NCI-H1105 (cell line): ENCODE results near the gene TRIOBP.
"Not testable (repeated sequence)": the region's sequence is repeated elsewhere in the genome, so short reads cannot be mapped to it uniquely, and the experiment has no call there.

Experiments used
- DNase-seq: peaks from one replicate; lab custom pipeline; 2025; lab: John Stamatoyannopoulos, UW

The TRIOBP gene

DNA sequence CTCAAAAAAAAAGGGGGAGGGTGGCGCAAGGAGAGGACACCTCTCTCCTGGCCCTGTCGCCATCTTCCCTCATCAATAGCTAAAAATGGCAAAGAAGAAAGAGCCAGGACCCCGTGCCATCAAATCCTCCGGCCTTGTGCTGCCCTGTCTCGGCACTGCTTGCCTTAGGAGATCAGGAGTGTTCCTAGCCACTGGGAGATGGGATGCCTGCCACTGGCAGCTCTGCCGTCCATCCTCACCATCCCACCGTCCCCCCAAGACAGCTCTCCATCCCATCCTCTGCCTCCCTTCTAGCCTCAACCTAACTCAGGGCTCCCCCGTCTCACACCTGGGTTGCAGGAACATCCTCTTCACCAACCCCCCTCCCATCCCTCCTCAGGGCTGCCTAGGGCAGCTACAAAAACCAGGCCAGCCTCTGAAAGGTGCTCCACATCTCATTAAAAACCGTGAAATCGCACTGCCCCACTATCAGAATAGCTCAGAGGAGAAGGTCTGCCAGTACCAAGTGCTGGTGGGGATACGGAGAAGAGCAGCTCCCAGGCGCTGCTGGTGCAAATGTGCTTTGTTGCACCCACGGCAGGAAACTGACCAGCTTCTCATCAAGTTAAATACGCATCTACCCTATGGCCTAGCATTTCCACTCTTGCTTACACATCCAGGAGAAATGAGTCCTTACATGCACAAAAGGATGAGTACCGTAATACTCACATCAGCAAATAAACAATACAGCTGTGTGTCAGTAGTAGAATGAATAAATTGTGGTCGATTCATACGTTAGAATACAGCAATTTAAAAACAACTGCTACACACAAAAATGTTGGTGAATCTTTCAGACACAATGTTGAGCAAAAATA is 79.2 kb downstream of the TRIOBP start:
- no peak for DNase-seq

DNA sequence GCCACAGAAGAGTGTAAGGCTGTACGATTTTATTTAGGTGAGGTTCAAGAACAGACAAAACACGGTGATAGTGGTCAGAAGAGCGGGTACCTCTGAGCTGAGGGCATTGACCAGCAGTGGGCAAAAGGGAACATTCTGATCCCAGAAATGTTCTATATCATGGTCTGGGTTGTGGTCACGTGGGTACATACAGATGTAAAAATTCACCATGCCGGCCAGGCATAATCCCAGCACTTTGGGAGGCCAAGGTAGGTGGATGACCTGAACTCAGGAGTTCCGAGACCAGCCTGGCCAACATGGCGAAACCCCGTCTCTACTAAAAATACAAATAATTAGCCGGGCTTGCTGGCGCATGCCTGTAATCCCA is 79.8 kb downstream of the TRIOBP start:
- no peak for DNase-seq

DNA sequence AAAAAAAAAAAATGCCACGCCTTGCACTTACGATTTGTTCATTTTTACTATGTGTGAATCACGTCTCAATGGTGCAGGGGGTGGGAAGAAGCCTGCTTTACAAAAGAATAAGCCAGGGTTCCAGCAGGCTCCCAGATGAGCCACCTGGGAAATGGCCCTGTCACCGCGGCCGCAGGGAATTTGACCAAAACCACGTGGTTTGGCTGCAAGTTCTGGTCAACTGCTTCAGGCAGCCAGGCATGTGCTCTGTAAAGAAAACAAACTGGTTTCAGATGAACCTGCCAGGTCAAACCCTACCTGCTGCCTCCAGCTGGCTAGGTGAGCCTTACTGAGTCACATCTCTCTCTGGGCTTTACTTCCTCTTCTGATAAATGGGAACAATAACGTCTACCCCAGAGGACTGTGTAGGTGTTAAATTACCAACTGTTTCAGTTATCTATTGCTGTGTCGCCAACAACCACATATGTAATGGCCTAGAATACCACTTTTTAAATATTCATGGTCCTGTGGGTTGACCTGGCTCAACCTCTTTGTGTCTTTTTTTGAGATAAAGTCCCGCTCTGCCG is 80.4 kb downstream of the TRIOBP start:
- no peak for DNase-seq

DNA sequence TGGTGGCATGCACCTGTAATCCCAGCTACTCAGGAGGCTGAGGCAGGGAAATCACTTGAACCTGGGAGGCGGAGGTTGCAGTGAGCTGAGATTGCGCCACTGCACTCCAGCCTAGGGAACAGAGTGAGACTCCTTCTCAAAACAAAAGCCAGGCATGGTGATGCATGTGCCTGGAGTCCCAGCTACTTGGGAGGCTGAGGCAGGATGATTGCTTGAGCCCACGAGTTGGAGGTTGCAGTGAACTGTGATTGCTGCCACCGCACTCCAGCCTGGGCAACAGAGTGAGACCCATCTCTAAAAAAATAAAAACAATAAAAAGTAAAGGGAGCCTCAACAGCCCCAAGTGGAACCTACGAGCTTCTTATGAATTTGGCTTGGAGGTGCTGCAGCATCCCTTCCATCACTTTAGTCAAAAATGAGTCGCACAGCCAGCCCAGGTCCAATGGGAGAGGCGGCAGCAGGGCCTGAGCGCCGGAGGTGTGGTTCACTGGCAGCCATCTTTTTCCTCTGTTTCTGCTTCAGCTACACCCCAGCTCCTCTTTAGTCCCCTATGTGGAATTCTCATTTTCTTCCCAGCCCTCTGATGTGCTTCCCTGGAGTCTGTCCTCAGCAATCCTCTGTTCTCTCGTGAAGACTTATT is 81.6 kb downstream of the TRIOBP start:
- DNase-seq, result no peak

DNA sequence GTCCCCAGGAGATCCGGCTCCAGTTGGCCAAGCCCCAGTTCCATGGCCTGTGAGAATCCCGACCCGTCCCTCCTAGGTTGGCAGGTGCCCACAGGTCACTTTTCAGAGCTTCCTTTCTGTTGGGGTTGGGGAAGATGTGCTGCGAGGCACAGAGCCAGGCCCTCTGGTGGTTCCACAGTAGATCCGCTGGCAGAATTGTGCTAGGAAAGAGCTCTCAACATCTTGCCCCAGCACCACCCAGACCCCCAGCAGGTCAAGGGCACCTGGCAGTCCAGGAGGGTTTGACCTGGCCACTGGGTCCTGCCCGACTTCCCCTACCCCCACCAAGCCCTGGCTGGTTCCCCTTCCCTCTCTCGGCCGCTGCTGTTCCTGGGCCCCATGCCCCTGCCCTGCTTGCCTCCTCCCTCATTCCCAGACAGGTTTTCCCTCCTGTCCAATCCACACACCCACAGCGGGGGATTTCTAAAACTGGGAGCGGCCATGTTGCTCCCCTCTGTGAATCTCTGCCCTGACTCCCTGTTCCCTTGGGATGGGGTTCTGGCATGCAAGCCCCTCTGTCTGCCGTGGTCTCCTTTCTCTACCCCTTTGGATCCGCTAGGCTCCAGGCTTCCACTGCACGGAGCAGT is 84.7 kb downstream of the TRIOBP start:
- DNase-seq, result no peak

DNA sequence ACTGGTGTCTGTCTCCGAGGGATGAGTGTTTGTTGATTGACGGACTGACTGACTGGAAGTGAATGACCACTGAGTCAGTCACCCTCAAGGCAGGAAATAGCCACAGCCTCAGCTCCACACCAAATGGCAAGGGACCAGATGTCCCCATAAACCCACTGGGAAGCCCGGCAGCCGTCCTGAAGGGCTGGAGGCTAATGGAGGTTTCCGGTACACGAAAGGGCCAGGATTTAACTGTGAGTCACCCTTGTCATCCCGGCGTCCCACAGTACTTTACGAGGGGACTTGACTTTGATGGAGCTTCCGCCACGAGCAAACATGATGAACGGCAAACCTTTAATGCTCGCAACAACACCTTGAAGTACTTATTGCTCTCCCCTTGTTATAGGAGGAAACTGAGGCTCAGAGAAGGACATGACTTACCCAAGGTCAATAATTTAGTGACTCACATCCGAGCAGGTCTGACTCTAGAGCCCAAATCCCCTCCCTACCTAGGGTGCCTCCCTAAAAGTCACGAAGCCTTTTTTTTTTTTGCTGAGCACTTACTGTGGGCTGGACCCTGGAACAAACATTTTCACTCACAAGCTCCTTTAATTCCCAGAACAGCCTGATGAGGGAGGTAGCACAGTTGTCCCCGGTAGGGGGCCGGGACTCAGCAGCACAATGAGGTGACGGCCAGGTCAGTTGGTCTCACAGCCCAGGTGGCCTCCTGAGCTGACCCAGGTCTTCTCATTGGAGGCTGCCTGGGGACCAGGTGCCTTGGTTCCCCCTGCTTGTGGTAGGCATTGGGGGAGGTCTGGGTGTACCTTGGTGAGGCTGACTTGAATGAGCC is 85.7 kb downstream of the TRIOBP start:
- DNase-seq, result no peak

DNA sequence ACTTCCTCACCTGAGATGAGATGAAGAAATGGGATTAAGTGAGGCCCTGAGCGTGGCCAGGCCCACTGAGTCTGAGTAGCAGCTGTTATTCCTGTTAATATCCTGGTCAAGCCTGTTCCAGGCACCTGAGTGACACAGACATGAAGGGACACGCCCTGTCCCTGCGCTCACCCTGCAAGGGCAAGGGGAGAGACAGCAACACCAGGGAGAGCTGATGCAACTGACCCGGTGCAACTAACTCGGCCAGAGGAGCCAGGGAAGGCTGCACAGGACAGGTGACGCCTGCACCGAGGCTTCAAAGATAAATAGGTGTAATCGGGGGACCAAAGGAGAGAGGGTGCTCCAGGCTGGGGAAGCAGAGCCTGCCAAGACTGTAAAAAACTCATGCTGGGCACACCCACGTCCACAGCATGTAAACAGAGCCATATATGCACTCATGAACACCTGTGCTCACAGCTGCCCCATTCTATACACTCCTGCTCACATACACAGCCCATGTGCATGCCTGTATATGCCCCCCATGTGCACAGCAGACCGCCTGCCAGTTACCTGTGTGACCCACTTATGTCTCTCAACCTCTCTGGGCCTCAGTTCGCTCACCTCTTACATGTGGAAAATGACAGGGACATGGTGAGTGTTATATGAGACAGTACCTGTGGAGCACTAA is 88.1 kb downstream of the TRIOBP start:
- DNase-seq, result no peak

DNA sequence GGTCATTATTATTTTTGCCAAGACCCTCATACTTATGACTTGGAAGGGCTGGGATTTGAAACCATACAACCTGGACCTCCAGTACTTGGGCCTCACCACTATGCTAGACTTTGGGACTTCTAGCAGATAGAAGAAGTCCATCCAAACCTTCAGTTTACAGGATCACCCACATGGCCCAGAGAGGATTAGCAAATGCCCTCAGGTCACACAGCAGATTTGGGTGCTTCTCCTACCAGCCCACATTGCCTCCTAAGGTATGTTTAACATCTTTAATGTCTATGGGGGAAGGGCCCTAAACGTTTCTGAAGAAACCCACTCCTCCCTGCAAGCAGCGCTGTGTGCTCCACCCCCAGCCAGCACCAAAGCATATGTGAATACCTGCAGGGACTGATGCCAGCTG is 93.4 kb downstream of the TRIOBP start:
- DNase-seq, result no peak

DNA sequence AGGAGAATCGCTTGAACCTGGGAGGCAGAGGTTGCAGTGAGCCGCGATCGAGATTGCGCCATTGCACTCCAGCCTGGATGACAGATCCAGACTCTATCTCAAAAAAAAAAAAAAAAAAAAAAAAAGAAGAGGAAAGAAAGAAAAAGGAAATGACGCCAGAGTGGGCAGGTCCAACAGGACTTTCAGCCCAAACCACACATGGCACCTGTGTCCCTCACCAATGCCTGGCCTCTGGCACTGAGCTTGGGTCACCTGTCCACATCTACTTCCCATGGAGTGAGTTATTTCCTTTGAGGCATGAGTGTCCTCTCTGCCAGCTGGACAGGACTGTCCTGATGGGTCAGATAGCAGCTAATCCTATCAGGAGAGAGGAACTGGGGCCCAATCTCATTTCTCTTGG is 95.6 kb downstream of the TRIOBP start:
- no peak for DNase-seq

DNA sequence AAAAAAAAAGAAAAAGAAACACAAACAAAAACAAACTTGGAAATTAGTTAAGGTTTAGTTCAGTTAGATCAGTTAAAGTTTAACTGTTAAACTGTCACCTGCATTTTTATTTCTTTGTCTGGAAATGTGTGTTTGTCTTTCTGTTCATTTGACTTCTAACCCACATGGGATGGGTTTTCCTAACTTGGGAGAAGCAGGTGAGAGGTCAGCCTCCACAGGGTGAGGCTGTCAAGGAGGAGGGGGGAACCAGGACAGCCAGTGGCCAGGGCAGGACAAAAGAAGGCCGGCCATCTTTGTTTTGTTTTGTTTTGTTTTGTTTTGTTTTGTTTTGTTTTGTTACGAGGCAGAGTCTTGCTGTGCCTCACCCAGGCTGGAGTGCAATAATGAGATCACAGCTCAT is 97.5 kb downstream of the TRIOBP start:
- no peak for DNase-seq

DNA sequence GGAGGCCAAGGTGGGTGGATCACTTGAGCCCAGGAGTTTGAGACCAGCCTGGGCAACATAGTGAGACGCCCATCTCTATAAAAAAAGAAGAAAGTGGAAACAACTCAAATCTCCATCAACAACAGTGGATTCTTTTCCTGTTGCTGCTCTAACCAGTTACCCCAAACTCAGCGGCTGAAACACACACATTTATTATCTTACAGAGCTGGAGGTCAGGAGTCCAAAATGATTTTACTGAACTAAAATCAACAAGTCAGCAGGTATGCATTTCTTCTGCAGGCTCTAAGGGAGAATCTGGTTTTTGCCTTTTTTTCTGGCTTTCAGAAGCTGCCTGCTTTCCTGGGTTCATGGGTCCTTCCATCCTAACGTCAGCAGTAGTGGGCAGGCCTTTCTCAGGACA is 99.2 kb downstream of the TRIOBP start:
- no peak for DNase-seq

DNA sequence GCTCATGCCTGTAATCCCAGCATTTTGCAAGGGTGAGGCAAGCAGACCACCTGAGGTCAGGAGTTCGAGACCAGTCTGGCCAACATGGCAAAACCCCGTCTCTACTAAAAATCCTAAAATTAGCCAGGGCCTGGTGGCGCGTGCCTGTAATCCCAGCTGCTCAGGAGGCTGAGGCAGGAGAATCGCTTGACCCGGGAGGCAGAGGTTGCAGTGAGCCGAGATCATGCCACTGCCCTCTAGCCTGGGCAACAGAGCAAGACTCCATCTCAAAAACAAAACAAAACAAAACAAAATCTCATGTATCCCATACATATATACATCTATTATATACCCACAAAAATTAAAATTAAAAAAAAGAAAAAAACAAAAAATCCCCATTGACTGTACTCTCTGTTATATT is 100.4 kb downstream of the TRIOBP start:
- not testable (repeated sequence) for DNase-seq

DNA sequence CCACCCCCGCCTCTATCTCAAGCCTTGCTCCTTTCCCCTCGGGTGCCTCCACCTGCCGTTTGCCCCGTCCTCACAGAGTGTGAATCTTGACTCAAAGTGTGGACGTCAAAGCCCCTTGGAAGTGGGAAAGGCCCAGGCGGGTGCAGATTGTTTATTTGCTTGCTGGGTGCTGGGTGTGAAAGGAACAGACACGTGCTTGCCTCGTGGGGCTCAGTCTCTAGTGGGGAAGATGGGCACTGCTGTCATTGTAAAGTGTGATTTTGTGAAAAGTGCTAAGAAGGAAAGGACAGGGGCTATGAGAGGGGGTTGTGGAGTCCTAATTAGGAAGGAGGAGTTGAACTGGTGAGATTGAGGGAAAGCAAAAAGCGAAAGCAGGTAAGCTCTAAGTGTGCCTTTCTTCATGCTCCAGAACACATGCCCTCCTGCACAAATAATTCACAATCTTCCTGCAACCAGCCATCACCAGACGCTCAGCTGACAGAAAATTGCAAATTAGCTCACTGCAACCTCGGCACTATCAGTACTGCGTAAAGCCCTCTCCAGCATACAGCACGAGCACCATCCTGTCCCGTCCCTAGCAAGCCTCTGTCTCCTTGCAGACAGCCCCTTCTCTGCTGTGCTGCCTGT is 101.1 kb downstream of the TRIOBP start:
- DNase-seq, result no peak

DNA sequence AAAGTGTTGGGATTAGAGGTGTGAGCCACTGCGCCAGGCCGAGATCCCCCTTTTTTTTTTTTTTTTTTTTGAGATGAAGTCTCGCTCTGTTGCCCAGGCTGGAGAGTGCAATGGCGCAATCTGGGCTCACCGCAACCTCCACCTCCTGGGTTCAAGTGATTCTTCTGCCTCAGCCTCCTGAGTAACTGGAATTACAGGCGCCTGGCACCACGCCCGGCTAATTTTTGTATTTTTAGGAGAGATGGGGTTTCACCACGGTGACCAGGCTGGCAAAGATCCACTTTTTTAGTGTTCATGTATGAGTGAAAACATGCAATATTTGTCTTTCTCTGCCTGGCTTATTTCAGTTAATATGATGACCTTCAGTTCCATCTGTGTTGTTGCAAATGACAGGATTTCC is 103.1 kb downstream of the TRIOBP start:
- DNase-seq, result not testable (repeated sequence)

DNA sequence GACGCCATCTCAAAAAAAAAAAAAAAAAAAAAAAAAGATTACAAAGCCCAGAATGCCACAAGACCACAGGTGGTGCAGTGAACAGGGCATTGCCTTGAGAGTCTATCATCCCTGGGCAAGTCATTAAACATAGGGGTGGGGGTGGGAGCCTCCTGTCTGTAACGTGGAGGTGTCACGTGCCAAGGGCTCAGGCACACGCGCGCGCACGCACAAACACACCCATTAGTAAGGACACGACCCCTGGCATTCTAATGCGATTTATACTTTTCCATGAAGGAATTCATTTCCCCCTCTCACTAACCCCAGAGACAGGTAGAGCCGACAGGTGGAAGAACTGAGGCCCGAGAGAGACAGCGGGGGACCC is 105.1 kb downstream of the TRIOBP start:
- no peak for DNase-seq

DNA sequence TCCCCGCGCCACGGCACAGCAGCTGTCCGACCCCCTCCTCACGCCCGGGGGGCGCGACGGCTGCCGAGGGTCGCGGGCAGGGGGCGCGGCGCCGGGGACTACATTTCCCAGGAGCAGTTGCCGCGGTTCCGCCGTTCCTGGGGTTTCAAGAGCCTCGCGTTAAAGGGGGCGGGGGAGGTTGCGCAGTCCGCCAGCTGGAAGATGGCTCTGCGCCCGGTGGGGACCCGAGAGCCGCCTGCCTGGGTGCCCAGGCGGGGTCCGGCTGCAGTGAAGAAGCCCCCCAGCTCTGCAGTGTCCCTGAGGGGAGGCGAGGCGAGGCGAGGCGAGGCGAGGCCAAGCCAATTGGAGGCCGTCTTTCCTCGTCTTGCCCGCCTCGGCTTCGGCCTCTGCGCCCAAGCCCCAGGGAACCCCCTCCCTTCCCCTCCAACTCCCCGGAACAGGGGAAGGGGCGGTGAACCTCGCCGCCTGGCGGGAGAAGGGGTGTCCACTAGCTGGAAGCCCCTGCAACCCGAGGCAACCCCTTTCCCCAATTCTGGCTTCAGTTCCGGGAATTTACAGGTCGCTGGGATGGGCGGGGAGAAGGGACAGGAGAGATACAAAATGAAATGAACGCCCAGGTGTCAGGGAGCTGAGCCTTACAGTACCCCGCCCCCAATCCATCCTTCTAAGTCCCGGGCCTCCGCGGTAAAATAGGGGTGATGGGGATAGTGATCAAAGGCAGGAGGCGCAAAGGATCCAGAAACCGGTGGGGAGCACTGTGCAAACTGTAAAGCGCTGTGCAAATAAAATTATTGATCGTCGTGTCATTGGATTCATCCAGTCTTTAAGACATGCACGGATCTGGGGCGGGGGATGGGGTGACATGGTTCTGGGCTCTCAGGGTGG is 105.7 kb downstream of the TRIOBP start:
- peak; percentile 55 for DNase-seq

DNA sequence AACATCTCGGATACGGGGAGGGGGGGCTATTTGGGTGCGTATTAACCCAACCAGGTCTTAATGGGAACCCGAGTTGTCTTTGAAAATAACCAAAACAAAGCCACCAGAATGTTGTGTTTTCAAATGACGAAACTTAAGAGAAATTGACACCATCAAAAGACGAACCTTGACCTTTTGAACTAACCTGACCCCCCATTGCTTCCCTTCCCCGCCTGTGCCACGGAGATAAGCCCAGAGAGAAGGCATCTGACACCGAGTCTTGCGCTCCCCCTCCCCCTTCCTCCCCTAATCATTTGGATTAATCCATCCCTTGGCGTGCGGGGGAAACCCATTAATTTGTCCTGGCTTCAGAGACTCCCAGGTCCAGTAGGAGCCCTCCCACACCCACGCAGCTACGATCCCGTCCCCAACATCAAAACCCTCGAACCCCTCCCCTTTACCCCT is 106.4 kb downstream of the TRIOBP start:
- DNase-seq, result no peak

DNA sequence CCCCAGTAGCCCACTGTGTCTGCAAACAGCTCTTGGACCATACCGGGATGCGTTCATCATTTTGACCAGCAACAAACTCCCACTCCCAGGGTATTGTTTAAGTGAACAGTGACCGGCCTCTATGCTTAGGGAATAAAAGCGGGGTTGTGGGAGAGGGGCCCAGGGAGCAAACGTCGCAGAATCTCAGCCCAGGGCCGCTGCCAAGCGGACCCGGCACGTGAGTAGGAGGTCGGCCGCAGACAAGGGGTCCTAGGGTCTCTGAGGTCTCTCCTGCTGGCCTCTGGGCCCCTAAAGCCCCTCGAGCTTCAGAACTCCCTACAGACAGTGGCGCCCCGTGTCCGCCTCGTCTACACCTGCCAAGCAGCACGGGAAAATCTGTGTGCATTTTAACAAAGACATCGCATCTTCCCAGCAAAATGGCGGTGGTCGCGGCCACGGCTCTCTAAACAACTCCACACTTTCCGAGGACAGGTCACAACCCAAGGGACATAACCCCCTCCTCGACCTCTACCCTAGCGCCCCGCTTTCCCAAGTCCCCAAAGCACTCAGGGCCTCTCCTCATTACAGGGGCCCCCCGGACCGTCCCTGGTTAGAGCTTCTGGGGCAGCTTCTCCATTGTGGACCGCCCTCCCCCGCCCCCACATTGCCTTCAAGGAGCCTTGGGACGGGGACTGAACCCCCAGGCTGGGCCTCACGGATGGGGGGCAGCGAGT is 106.9 kb downstream of the TRIOBP start:
- DNase-seq, result no peak

DNA sequence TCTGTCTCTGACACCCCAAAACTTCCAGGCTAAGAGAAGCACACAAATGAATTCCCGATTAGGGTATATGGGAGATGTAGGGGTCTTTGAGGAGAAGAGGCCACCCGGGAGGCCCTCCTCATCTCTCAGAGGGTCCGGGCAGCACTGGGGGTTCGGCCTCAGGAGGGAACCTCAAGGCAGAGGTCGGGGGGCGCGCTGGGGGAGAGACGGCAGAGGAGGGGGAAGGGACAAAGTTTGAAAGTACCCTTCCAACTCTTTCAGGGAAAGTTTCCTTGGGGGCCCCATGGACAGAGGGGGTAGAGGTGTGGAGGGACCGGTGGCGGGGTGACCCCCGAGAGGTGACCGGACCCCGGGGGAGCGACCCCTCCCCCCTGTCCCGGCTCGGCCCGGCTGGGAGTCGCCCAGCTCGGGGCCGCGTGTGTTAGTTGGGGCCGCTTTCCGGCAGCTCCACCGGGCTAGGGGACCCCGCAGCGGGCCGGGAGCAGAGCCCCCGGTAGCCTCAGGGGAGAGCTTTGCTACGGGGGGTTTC is 107.6 kb downstream of the TRIOBP start:
- DNase-seq, result no peak
